ENCODE data around the gene ATG10. TPM values are rescaled to one million over a fixed set of nuclear protein-coding genes. Genes with fewer than 3 reads are reported as not detected.
"Not testable (repeated sequence)": the region's sequence is repeated elsewhere in the genome, so short reads cannot be mapped to it uniquely, and the experiment has no call there.

Gene ATG10
- polyA plus RNA-seq, 4 donors = 3.5 to 7.8 (median 5.5) TPM

DNA sequence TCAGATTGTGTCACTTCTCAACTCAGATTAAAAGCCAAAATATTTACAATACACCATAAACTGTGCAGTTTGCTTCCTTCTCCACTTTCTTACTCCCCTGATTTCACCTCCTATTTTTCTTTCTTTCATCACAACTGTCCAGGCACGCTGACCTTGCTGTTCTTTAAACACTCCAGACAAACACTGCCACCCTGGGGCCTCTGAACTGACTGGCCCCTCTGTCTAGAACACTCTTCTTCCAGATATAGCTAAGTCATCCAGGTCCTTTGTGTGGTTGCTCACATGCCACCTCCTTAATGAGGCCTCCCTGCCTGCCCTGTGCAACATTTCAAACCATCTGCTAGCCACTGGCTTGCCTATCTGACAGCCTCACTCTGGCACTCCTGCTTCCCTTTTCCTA lies 46.6 kb downstream of the ATG10 start:
- FAIRE-seq (no peak), DNase-seq (peak in 1 of 2 donors; percentile 28)
- Histone ChIP-seq H3K9me3 (ENCODE audit: control insufficient read depth in 2 of 2, insufficient read depth in 1 of 2, low read depth in 1 of 2, low read length in 1 of 2) (no peaks in the 10 kb centered on the region), H3K27ac (ENCODE audit: low read depth in 1 of 3, low read length in 2 of 3) (no peak overlapping the region), H3K27me3 (ENCODE audit: control insufficient read depth in 3 of 3, insufficient read depth in 3 of 3, low read length in 3 of 3) (no peaks in the 10 kb centered on the region), H3K36me3 (ENCODE audit: control insufficient read depth in 3 of 3, insufficient read depth in 2 of 3, low read depth in 1 of 3, low read length in 3 of 3) (no peaks in the 10 kb centered on the region), H3K4me3 (ENCODE audit: low read depth in 1 of 3, low read length in 3 of 3) (no peak overlapping the region), H3K4me1 (ENCODE audit: control insufficient read depth in 3 of 3, insufficient read depth in 2 of 3, low read depth in 1 of 3, low read length in 2 of 3) (peaks cover 0 to 11% (median 0%) of the 10 kb centered on the region in 3 donors)
- 69 to 83% (median 74%) methylated on average over 1 of the region's 1 CpG for WGBS, 3 donors

DNA sequence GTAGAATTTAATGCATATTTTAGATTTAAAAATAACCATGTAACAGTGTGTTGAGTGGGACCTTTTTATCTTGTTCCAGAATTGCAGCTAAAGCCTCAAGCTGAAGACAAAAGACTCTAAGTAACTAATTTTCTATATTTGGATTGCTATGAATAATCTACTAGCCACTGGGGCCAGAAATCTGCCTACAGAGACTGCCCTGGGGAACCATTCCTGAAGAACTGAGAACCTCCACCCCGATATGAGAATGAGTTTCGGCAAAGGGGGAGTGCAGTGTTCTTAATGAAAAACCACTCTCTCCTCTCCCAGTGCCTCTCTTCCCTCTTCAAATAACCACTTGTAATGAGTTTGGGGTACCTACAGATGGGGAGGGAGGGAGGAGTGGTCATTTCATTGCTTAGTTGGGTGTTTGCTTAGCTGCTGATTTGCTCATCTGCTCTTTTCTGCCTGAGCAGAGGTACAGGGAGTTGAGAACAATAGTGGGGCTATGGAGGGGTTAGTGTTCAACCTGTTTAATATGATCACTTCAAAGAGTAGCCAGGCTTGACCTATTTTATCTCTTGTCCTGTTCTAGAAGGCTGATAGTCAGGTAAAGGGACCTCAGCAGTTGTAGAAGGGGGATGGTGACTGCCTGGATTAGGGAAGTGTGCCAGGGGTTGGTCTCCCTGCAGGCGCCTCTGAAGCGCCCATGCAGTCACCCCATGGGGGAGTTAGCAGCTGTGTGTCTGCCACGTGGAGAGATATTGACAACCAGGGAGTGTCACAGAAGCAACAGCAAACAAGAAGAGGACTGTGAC lies 47.7 kb downstream of the ATG10 start:
- Histone ChIP-seq H3K4me1 (ENCODE audit: control insufficient read depth in 3 of 3, insufficient read depth in 2 of 3, low read depth in 1 of 3, low read length in 2 of 3) (peaks cover 0 to 11% (median 0%) of the 10 kb centered on the region in 3 donors), H3K9me3 (ENCODE audit: control insufficient read depth in 2 of 2, insufficient read depth in 1 of 2, low read depth in 1 of 2, low read length in 1 of 2) (no peaks in the 10 kb centered on the region), H3K4me3 (ENCODE audit: low read depth in 1 of 3, low read length in 3 of 3) (no peak overlapping the region), H3K27ac (ENCODE audit: low read depth in 1 of 3, low read length in 2 of 3) (no peak overlapping the region), H3K36me3 (ENCODE audit: control insufficient read depth in 3 of 3, insufficient read depth in 2 of 3, low read depth in 1 of 3, low read length in 3 of 3) (no peaks in the 10 kb centered on the region), H3K27me3 (ENCODE audit: control insufficient read depth in 3 of 3, insufficient read depth in 3 of 3, low read length in 3 of 3) (no peaks in the 10 kb centered on the region)
- 72 to 76% (median 73%) methylated on average over 5 of the region's 5 CpGs for WGBS, 3 donors
- DNase-seq = peak in 1 of 2 donors; percentile 31
- FAIRE-seq = no peak

DNA sequence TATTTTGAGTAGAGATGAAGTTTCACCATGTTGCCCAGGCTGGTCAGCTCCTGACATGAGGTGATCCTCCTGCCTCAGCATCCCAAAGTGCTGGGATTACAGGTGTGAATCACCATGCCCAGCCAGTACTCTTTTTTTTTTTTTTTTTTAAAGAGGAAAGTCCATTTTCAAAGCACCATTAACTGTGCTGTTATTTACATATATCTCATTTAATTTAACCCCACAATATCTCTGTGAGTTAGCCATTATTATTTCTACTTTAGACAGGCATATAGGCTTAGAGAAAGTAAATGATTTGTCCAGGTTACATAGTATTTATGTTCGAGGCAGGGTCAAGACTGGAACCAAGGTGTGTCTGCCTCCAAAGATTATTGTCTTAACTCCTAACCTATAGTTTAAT lies 50.7 kb downstream of the ATG10 start:
- H3K36me3 ChIP-seq (ENCODE audit: control insufficient read depth in 3 of 3, insufficient read depth in 2 of 3, low read depth in 1 of 3, low read length in 3 of 3) = no peaks in the 10 kb centered on the region
- H3K4me1 ChIP-seq (ENCODE audit: control insufficient read depth in 3 of 3, insufficient read depth in 2 of 3, low read depth in 1 of 3, low read length in 2 of 3) = peaks cover 0 to 11% (median 0%) of the 10 kb centered on the region in 3 donors
- no peak overlapping the region for H3K4me3 ChIP-seq (ENCODE audit: low read depth in 1 of 3, low read length in 3 of 3)
- no peaks in the 10 kb centered on the region for H3K9me3 ChIP-seq (ENCODE audit: control insufficient read depth in 2 of 2, insufficient read depth in 1 of 2, low read depth in 1 of 2, low read length in 1 of 2)
- no peak overlapping the region for H3K27ac ChIP-seq (ENCODE audit: low read depth in 1 of 3, low read length in 2 of 3)
- DNase-seq (no peak), FAIRE-seq (no peak)
- H3K27me3 ChIP-seq (ENCODE audit: control insufficient read depth in 3 of 3, insufficient read depth in 3 of 3, low read length in 3 of 3) = no peaks in the 10 kb centered on the region
- WGBS, 3 donors = 77 to 88% (median 83%) methylated on average over 1 of the region's 1 CpG

DNA sequence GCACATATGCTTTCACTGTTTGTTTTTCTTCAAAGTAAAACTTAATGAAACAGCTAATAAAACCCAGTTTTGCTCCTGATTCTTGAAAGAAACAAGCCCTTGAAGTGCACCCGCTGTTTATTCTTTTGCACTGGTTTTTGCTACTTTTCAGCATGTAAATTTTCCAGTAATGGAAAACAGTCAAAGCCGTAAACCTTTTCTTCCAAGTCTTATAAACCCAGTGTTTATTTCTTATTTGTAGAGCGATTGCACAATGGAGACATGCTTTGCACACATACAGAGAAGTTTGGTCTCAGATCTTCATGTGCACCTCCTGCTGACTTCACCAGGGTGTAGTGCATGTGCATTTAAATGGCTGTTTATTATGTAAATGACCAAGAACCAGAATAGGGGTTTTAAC lies 51.8 kb downstream of the ATG10 start:
- H3K4me1 ChIP-seq (ENCODE audit: control insufficient read depth in 3 of 3, insufficient read depth in 2 of 3, low read depth in 1 of 3, low read length in 2 of 3) = peaks cover 0 to 8% (median 0%) of the 10 kb centered on the region in 3 donors
- H3K4me3 ChIP-seq (ENCODE audit: low read depth in 1 of 3, low read length in 3 of 3) = no peak overlapping the region
- no peaks in the 10 kb centered on the region for H3K9me3 ChIP-seq (ENCODE audit: control insufficient read depth in 2 of 2, insufficient read depth in 1 of 2, low read depth in 1 of 2, low read length in 1 of 2)
- no peak for DNase-seq
- no peak for FAIRE-seq
- no peak overlapping the region for H3K27ac ChIP-seq (ENCODE audit: low read depth in 1 of 3, low read length in 2 of 3)
- WGBS, 3 donors = 61 to 94% (median 89%) methylated on average over 3 of the region's 3 CpGs
- H3K36me3 ChIP-seq (ENCODE audit: control insufficient read depth in 3 of 3, insufficient read depth in 2 of 3, low read depth in 1 of 3, low read length in 3 of 3) = no peaks in the 10 kb centered on the region
- no peaks in the 10 kb centered on the region for H3K27me3 ChIP-seq (ENCODE audit: control insufficient read depth in 3 of 3, insufficient read depth in 3 of 3, low read length in 3 of 3)

DNA sequence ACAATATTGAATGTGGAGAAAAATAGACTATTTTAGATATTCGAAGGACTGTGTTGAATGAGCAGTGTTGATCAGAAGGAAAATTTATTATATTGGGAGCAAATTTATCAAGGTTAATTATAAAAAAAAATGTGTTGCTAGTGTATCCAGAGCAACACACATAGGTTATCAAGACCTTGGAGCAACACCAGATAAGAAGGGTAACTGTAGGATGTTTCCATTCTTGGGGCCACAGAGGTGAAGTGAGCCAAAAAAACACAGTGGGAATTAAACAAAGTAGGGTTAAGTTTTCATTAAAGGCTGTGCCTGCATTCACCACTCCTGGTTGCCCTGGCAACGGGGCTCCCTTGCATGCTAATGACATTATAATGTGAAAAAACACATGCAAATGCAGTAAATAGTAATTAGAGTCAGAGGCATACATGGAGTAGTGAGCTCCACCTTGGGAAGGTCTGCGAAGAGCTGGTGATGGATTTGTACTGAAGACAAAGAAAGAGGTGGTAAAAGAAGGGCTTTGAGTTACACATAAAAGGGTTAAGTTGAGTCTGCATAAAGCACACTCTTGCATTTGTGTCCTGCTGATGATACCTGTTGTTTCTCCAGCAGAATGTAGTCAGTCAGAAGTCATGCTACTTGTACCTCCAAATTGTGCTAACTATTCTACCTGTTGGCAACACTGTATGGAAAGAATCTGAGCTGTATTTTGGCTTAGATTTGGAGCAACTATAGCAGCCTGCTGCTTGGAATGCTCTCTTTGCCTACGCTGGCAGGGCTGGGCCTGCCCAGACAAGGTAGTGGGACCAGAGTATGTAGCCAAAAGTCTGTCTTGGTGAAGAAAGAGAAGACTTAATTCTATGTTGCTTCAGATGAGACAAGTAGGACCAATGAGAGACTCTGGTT lies 59.6 kb downstream of the ATG10 start:
- Histone ChIP-seq H3K4me3 (ENCODE audit: low read depth in 1 of 3, low read length in 3 of 3) (no peak overlapping the region), H3K36me3 (ENCODE audit: control insufficient read depth in 3 of 3, insufficient read depth in 2 of 3, low read depth in 1 of 3, low read length in 3 of 3) (no peaks in the 10 kb centered on the region), H3K4me1 (ENCODE audit: control insufficient read depth in 3 of 3, insufficient read depth in 2 of 3, low read depth in 1 of 3, low read length in 2 of 3) (no peaks in the 10 kb centered on the region), H3K27me3 (ENCODE audit: control insufficient read depth in 3 of 3, insufficient read depth in 3 of 3, low read length in 3 of 3) (no peaks in the 10 kb centered on the region), H3K27ac (ENCODE audit: low read depth in 1 of 3, low read length in 2 of 3) (no peak overlapping the region), H3K9me3 (ENCODE audit: control insufficient read depth in 2 of 2, insufficient read depth in 1 of 2, low read depth in 1 of 2, low read length in 1 of 2) (no peaks in the 10 kb centered on the region)
- DNase-seq (no peak), FAIRE-seq (no peak)
- WGBS, 3 donors = 78 to 86% (median 82%) methylated on average over 4 of the region's 4 CpGs

DNA sequence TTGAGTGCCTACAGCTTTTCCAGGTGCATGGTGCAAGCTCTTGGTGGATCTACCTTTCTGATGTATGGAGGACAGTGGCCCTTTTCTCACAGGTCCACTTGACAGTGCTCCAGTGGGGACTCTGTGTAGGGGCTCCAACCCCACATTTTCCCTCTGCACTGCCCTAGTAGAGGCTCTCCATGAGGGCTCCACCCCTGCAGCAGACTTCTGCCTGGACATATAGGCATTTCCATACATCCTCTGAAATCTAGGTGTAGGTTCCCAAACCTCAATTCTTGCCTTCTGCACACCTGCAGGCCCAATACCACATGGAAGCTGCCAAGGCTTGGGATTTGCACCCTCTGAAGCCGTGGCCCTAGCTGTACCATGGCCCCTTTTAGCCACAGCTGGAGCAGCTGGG lies 71.1 kb downstream of the ATG10 start:
- not testable (repeated sequence) for FAIRE-seq

DNA sequence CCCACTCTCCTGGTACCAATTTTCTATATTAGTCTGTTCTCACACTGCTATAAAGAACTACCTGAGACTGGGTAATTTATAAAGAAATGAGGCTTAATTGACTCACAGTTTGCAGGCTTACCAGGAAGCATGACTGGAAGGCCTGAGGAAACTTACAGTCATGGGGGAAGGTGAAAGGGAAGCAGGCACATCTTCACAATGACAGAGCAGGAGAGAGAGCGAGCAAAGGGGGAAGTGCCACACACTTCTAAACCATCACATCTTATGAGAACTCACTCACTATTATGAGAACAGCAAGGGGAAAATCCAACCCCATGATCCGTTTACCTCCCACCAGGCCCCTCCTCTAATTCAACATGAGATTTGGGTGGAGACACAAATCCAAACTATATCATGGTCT lies 72.2 kb downstream of the ATG10 start:
- H3K4me1 ChIP-seq (ENCODE audit: control insufficient read depth in 3 of 3, insufficient read depth in 2 of 3, low read depth in 1 of 3, low read length in 2 of 3) = no peaks in the 10 kb centered on the region
- 76 to 93% (median 89%) methylated on average over 2 of the region's 2 CpGs for WGBS, 3 donors
- no peak for FAIRE-seq
- no peak overlapping the region for H3K4me3 ChIP-seq (ENCODE audit: low read depth in 1 of 3, low read length in 3 of 3)
- peaks cover 0 to 4% (median 0%) of the 10 kb centered on the region in 3 donors for H3K36me3 ChIP-seq (ENCODE audit: control insufficient read depth in 3 of 3, insufficient read depth in 2 of 3, low read depth in 1 of 3, low read length in 3 of 3)
- H3K9me3 ChIP-seq (ENCODE audit: control insufficient read depth in 2 of 2, insufficient read depth in 1 of 2, low read depth in 1 of 2, low read length in 1 of 2) = peaks cover 0 to 22% of the 10 kb centered on the region in 2 donors
- DNase-seq = no peak
- H3K27me3 ChIP-seq (ENCODE audit: control insufficient read depth in 3 of 3, insufficient read depth in 3 of 3, low read length in 3 of 3) = no peaks in the 10 kb centered on the region
- no peak overlapping the region for H3K27ac ChIP-seq (ENCODE audit: low read depth in 1 of 3, low read length in 2 of 3)

More for the DNA sequence above, 71.1 kb downstream of the ATG10 start:
- H3K27ac ChIP-seq (ENCODE audit: low read depth in 1 of 3, low read length in 2 of 3); DNase-seq; H3K4me3 ChIP-seq (ENCODE audit: low read depth in 1 of 3, low read length in 3 of 3); H3K27me3 ChIP-seq (ENCODE audit: control insufficient read depth in 3 of 3, insufficient read depth in 3 of 3, low read length in 3 of 3); H3K4me1 ChIP-seq (ENCODE audit: control insufficient read depth in 3 of 3, insufficient read depth in 2 of 3, low read depth in 1 of 3, low read length in 2 of 3); H3K36me3 ChIP-seq (ENCODE audit: control insufficient read depth in 3 of 3, insufficient read depth in 2 of 3, low read depth in 1 of 3, low read length in 3 of 3): not testable (repeated sequence)
- peaks cover 0 to 25% of the 10 kb centered on the region in 2 donors for H3K9me3 ChIP-seq (ENCODE audit: control insufficient read depth in 2 of 2, insufficient read depth in 1 of 2, low read depth in 1 of 2, low read length in 1 of 2)
- 87 to 100% (median 97%) methylated on average over 1 of the region's 1 CpG for WGBS, 3 donors

DNA sequence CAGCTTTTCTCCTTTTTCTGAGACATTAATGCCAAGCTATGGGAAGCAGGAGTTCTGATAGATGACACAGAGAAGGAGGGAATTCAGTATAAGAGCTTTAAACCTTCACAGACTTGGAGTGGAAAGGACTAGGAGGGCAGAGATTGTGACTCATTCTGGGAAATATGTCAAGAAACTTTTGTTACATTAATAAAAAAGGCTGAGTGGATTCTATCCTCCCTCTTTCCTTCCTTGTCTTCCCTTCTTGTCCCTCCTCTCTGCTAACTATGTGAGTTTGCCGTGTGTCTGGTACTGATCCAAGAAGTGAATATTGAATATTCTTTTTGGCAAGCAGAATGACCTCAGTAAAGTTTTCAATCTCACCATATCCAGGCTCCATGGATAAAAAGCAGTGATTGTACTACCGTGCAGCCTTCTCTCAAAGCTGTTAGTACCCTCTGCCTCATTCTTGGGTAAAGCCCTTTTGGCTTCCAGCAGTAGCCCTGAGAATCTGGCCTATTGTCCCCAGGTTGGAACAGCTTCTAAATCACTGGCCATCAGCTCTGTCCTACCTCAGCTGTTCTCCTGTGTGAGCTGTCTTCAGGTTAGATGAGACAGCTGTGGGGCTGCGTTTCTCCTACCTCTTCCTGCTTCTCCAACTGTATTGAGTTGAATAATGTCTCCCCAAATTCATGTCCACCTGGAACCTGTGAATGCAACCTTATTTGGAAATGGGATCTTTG lies 73.9 kb downstream of the ATG10 start:
- H3K27ac ChIP-seq (ENCODE audit: low read depth in 1 of 3, low read length in 2 of 3) = no peak overlapping the region
- H3K9me3 ChIP-seq (ENCODE audit: control insufficient read depth in 2 of 2, insufficient read depth in 1 of 2, low read depth in 1 of 2, low read length in 1 of 2) = peaks cover 0 to 20% of the 10 kb centered on the region in 2 donors
- FAIRE-seq (no peak), DNase-seq (no peak)
- H3K36me3 ChIP-seq (ENCODE audit: control insufficient read depth in 3 of 3, insufficient read depth in 2 of 3, low read depth in 1 of 3, low read length in 3 of 3) = peaks cover 0 to 4% (median 0%) of the 10 kb centered on the region in 3 donors
- no peak overlapping the region for H3K4me3 ChIP-seq (ENCODE audit: low read depth in 1 of 3, low read length in 3 of 3)
- no peaks in the 10 kb centered on the region for H3K27me3 ChIP-seq (ENCODE audit: control insufficient read depth in 3 of 3, insufficient read depth in 3 of 3, low read length in 3 of 3)
- H3K4me1 ChIP-seq (ENCODE audit: control insufficient read depth in 3 of 3, insufficient read depth in 2 of 3, low read depth in 1 of 3, low read length in 2 of 3) = no peaks in the 10 kb centered on the region
- WGBS, 3 donors = 78 to 88% (median 88%) methylated on average over 3 of the region's 3 CpGs

All from small intestine (tissue), 7 donors.